Embryonic facial prominence (tissue), 1 donor: ENCODE data around the gene GALNT17.

Source experiments
- DNase-seq: peaks from one replicate; pipeline ENCODE4 v3.0.0-alpha.2; 2016; ENCODE audit errors: extremely low spot score

Gene GALNT17

DNA sequence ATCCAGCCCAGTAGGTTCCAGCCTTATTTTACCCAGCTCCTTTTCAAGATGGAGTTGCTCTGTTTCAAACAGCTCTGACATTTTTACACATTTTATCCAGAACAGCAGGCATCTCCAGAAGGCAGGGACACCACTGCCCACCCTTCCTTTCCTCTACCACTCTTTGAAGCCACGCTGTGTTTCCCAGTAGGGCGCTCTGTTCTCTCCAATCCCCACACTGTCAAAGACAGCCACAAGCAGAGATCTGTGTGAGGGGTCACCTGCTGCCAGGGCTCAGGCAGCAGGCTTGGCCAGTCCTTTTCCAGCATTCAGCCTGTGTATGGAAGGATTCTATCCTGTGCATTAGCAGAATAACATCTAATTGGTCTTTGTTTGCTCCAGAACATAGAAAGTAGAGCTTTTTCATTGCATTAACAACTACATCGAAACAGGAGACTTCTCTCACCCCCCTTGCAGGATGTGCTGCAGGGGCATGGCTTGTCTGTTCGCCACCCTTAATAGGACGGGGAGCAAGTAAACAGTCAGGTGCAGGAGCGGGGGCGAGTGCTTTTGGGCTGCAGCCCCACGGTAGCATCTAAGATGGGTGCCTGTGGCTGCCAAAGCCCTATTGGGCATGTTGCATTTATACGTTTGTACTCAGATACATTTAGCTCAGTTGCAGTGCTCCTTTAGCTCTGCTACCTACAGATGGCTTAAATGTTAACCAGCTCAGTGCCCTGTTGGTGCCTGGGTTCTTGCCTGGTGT lies 326.1 kb downstream of the GALNT17 start:
- DNase-seq = no peak

DNA sequence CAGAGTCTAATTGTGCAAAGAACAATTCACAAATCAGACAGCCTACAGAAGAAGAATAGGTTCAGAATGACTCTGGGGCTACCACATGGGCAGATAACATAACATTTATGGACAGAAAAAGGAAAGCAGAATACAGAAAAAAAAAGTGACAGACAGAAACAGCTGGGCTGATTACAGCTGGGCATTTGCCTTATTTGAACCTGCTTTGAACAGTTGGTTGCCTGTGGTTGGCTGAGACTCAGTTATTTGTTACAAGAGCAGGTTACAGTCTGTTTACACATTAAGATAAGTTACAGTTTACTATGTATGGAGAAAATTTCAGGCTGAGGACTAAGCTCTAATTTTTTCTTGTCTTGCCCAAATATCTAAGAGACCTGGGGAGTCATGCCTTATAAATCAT lies 327.2 kb downstream of the GALNT17 start:
- no peak for DNase-seq

DNA sequence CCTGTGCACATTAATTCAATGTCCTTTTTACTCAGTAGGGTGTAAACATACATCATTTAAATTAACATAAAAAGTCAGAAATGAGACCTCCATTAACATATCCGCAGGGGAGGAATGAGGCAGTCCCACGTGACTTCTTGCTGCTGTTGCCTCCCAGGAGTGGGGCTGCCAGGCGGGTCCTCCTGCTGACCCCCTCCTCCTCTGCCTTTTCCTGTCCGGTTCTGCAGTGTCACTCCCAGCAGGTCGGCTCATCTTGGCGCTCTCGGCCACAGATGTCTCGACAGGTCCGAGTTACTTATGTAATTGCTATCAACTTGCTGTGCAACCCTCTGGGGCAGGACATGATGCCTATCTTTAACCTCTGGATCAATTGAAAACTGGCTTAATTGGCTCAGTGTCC lies 329.6 kb downstream of the GALNT17 start:
- no peak for DNase-seq

DNA sequence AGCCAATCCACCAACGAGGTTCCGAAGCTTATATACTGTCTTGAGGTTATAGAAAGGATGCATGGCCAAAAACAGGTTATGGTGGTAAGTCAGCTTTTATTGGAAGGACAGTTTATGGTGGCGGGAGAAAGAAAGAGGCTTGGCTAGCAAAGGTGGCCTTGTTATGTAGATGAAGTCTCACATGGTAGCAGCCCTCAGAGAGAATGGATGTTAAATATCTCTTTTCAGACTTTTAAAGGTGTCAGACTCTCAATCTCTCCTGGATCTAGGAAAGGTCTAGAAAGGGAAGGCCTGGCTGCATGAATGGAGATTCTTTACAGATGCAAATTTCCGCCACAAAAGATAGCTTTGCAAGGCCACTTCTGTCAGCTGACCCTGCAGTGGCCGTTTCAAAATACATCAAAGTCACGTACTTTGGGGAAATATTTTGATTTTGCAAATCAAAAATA lies 333.8 kb downstream of the GALNT17 start:
- DNase-seq = no peak

DNA sequence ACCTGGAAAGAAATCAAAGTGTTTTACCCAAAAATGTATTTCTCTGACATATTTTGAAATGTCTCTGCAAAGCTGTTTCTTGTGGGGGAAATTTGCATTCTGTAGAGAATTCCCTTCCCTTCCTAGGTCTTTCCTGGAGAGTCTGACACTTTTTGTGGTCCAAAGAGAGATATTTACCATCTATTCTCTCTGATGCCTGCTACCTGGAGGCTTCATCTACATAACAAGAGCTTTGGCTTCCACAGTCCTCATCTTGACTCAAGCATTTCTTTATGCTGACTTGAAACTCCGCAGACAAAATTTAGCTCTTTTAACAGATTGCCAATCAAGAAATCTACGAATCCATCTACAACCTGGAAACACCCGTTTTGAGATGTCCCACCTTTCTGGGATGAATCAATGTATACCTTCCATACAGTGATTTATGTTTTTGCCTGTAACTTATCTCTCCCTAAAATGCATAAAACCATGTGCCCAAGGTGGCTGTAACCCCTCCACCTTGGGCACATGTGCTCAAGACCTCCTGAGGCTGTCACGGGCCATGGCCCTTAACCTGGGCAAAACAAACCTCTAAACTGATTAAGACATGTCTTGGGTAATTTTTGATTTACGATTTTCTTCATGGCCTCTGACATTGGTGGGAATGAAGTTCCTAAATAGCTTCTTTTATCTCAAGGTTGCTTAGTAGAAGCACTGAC lies 334.7 kb downstream of the GALNT17 start:
- no peak for DNase-seq

DNA sequence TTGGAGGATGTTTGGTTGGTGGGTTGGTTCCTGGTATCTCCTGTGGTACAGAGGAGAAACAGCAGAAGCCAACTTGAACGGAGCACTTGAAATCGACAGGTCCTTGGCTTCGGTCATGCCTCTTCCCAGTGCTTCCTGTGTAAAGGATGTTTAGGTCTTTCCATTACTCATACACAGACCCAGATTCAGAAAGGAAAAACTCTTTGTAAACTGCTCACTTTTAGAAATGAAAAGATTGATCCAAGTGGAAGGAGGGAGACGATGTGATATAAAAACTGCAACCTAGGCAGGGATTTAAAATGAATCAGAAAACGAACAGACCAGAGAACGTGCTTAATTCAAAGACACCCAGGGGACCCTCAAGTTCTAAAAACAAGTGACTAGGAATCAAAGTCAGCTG lies 338.4 kb downstream of the GALNT17 start:
- no peak for DNase-seq

DNA sequence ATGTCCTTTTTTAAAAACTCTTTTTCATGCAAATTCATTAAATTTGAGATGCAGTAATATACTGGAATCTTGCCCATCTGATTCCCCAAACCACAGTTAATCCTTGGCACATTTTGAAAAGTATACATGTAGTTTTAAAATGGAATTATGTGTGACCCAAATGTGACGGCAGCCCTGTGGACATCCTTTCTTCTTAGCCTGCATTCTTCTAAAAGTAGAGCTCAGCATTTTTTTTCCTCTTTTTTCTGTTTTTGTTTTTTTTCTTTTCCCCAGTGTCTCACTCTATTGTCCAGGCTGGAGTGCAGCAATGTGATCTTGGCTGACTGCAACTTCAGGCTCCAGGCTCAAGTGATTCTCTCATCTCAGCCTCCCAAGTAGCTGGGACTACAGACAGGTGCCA lies 338.9 kb downstream of the GALNT17 start:
- DNase-seq = no peak

DNA sequence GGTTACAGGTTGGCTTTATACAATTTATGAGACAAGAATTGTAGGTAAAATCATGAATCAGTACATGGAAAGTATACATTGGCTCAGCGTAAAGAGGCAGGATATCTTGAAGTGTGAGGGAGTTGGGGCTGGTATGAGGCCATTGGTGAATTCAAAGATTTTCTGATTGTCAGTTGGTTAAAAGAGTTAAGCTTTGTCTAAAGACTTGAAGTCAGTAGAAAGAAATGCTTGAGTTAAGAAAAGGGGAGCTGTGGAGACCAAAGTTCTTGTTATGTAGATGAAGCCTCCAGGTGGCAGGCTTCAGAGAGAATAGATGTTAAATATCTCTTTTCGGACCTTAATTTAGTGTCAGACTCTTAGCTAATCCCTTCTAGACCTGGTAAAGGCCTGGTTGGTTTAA lies 341.0 kb downstream of the GALNT17 start:
- DNase-seq = no peak

DNA sequence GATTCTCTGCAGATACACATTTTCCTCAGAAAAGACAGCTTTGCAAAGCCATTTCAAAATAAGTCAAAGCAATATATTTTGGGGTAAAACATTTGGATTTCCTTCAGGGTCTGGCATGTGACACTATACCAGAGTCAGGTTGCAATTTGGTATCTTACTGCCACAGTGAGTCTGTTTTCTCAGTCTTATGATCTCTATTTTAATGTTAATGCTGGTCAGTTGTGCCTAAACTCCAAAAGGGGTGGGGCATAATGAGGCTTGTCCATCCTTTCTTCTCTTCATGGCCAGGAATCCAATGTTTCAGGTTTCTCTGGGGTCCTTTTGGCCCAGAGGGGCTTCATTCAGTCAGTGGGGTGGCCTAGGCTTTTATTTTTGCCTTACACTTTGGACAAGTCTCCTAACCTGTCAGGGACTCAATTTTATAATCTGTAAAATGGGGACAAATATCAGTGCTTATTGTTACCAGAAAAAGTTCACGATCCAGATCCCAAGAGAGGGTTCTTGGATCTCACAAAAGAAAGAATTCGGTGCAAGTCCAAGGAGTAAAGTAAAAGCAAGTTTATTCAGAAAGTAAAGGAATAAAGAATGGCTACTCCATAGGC lies 341.5 kb downstream of the GALNT17 start:
- no peak for DNase-seq

DNA sequence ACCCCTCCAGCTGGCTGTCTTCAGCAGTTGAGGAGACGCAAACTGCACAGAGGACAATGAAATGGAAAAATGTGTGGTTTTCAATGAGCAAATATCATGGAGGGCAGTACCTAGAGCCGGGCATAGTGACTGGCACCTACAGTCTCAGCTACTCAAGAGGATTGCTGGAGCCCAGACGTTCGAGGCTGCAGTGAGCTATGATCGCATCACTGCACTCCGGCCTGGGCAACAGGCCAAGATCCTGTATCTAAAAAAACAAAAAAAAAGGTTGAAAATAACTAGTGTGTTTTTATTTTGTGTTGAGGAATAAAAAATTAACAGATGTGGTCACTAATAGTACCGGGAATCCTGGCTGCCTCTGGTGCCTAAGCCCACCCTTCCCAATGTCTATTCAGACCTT lies 345.5 kb downstream of the GALNT17 start:
- no peak for DNase-seq

DNA sequence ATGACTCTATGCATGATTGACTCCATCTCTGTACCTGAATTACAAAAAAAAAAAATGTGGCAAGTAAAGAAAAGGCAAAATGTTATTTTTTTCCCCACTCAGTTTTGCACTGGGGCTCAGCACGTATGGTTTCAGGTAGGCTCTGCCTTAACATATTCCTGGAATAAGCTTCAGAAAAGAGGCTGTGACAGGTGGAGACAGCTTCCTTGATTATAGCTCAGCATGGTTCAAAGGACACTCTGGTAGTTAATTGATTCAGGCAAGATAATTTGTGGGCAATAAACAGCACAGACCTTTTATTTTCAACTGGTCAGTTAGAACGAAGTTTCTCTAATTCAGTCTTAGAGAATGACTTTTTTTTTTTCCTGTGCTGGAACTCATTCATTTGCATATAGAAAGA lies 347.3 kb downstream of the GALNT17 start:
- DNase-seq = no peak

DNA sequence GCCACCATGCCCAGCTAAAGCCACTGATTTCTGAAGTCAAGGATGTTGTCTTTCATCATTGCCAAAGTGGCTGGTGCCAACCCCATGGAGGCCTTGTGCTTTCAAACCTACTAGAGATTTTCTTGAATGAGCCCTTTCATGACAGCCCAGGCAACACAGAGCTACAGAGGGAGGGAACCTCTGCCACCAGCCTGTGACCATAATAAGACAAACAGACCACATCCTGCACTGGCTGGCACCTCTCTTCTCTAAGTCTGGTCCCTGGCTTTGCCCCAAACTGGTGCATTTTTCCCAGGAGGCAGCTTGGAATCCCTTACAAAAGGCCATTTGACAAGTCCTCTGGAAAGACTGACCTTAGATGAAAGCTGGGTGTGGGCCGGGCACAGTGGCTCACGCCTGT lies 348.8 kb downstream of the GALNT17 start:
- DNase-seq = no peak

DNA sequence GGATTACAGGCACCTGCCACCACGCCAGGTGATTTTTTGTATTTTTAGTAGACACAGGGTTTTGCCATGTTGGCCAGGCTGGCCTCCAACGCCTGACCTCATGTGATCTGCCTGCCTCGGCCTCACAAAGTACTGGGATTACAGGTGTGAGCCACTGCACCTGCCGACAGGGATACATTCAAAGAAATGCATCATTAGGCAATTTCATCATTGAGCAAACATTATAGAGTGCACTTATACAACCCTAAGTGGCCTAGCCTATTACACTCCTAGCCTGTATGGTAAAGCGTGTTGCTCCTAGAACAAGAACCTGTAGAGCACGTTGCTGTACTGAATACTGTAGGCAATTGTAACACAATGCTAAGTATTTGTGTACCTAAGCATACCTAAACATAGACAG lies 350.3 kb downstream of the GALNT17 start:
- DNase-seq = no peak

DNA sequence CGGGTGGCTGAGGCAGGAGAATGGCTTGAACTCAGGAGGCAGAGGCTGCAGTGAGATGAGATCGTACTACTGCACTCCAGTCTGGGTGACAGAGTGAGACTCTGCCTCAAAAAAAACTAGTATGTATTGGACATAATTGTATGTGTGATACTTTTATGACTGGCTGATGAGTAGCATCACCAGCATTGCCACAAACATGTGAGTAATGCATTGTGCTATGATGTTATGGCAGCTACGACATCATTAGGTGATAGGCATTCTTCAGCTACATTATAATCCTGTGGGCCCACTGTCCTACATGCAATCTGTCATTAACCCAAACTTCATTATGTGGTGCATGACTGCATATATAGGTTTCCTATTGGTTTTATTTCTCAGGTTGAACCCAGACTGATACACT lies 352.4 kb downstream of the GALNT17 start:
- no peak for DNase-seq

DNA sequence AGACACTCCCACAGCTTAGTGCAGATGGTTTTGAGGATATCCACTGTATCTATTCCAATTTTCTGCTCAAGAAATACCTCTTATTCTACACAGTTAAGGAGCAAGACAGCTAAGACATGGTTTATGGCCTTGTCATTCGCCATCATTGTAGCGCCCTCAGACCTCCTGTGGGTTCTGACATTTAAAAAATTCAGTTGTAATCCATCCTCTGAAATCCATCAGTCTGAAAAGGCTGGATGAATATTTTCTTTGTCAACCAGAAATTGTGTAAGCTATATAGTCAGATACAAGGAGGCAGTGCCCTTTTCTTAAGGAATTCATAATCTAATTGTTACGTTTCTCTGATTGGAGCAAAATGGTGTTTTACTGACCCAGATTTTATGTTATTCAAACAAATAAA lies 353.6 kb downstream of the GALNT17 start:
- DNase-seq = no peak

DNA sequence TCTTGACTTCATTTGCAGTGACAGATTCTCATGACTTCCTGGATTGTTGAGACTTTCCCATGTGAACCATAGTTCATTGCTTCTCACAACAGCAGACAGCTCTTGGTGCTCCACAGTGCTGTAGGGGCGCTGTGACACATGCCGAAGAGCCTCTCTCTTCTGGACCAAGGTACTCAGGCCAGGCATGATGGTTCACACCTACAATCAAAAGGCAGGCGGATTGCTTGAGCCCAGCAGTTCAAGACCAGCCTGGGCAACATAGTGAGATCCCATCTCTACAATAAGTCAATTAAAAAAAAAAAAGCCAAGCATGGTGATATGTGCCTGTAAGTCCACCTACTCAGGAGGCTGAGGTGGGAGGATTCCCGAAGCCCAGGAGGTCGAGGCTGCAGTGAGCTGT lies 354.5 kb downstream of the GALNT17 start:
- DNase-seq = no peak

DNA sequence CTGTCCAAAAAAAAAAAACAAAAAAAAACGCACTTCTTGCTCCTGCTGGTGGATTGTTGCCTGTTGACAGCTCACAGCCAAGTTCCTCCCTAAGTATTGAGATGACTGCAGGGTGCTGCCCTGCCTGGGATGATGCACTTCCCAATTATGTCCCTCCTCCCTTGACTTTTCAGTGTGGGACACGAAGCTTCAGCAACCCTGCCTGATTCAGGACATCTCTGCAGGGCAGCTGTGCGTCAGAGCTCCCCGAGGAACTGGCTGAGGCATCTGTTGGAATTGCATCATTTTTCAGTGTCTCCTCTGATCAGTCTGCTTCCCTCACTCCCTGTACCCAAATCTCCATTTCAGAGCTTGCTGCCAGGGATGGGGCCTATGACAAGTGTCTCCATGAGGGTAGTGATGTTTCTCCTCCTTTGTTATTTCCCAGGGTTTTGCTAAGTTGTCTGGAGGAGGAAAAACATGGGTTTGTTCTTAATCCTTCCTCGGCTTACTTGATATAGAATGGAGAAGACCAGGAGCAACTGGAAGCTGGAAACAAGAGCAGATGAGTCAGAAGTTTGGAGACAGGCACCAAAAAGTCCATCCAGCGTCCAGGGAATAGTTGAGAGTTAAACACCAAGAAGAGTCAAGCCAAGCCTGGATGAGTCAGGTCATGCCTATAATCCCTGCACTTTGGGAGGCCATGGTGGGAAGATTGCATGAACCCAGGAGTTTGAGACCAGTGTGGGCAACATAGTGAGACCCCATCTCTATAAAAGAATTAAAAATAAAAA lies 355.1 kb downstream of the GALNT17 start:
- no peak for DNase-seq

DNA sequence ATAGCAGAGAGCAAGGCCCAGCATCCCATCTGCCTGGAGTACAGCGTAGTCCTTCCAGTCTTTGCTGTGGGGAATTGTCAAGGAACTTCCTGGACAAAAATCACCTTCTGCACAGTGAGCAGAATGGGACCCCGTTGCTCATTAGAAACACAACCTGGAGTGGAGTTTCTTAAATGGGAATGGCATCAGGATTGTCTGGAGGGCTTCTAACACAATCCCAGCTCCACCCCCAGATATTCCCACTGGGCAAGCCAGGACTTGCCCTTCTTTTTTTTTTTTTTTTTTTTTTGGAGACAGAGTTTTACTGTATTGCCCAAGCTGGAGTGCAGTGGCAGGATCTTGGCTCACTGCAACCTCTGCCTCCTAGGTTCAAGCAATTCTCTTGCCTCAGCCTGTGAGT lies 356.4 kb downstream of the GALNT17 start:
- DNase-seq = no peak

DNA sequence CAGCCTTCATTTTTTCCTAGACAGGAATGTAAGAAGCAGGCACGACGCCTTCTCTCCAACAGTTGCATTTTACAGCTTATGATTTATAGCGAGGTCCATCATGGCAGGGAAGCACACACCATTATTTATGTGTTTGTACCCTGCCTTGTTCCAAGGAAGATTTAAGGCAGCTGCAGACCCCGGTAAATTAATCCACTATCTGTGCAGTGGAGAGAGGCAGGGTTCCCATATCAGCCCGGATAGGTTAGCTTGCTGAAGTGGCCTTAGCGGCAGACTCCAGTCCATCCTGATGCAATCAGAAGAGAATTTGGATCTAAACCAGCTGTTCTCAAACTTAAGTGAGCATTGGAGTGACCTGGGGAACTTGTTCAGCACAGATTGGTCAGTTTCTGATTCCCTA lies 359.4 kb downstream of the GALNT17 start:
- DNase-seq = no peak

DNA sequence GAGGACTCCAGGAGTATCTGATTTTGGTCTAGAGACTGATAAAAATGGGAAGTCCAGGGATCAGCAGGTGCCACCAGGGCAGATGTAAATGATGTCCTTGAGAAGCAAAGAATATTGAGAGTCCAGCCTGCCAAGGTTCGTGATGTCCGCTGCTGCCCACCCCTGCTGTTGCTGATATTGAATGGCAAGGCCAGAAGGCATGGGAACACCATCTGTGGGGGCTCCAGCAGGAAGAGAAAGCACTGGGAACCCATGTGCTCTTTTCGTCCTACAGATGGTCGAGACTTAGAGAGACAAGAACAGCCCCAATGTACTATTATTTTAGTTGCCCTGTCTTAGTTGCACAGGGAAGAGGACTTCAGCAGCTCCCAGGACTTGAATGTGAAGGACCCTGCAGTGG lies 363.9 kb downstream of the GALNT17 start:
- no peak for DNase-seq

DNA sequence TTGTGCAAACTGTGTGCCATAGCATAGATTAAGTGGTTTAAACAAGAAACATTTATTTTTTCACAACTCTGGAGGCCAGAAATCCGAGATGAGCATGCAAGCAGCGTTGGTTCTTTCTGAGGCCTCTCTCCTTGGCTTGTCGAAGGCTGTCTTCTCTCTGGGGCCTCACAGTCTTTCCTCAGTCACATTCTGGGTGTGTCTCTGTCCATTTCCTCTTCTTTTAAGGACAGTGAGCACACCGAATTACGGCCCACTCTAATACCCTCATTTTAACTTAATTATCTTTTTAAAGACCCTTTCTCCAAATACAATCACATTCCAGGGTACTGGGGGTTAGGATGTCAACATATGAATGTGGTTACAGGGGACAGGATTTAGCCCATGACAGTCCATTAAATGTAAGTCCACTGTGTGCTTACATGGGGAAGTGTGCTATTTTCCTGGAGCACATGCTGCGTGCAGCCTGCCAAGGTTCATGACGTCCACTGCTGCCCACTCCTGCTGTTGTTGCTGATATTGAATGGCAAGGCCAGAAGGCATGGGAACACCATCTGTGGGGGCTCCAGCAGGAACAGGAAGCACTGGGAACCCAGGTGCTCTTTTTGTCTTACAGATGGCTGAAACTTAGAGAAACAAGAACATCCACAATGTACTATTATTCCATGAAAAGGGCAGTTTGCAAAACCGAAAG lies 365.5 kb downstream of the GALNT17 start:
- no peak for DNase-seq

DNA sequence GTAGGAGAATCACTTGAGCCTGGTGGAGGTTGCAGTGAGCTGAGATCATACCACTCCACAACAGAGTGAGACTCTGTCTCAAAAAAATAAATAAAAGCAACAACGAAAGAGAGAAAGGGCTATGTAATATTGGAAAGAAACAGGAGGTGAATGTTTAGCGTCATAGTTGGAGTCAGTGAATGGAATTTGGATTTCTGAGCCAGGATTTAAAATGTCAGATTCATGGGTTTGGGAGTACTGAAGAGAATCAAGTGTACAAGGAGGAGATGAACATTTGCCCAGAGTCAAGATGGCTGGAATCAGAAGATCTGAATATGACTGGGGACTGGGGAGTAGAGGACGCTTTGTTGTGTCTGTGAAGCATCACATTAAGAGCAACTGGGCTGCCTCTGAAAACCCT lies 366.4 kb downstream of the GALNT17 start:
- no peak for DNase-seq
